Stimulated activated CD4-positive, alpha-beta T cell treated with anti-CD3 and anti-CD28 coated beads, Interleukin-1b, Interleukin-23, amount 100 ng/mL, for 1 hour (primary cell): ENCODE data around the gene OBSL1.

Experiments used
- DNase-seq, 2 donors: peaks; one replicate each; pipeline ENCODE4 v3.0.0-alpha.2; 2020; ENCODE audit warnings: low read depth in 2 of 2

The OBSL1 gene

GRCh38 chr2:219565130-219566080 lies 5.9 kb downstream of the OBSL1 start:
- DNase-seq, result no peak

- no peak for DNase-seq
These were observed 7.9 kb downstream of the OBSL1 start for GRCh38 chr2:219563271-219563928.

DNA sequence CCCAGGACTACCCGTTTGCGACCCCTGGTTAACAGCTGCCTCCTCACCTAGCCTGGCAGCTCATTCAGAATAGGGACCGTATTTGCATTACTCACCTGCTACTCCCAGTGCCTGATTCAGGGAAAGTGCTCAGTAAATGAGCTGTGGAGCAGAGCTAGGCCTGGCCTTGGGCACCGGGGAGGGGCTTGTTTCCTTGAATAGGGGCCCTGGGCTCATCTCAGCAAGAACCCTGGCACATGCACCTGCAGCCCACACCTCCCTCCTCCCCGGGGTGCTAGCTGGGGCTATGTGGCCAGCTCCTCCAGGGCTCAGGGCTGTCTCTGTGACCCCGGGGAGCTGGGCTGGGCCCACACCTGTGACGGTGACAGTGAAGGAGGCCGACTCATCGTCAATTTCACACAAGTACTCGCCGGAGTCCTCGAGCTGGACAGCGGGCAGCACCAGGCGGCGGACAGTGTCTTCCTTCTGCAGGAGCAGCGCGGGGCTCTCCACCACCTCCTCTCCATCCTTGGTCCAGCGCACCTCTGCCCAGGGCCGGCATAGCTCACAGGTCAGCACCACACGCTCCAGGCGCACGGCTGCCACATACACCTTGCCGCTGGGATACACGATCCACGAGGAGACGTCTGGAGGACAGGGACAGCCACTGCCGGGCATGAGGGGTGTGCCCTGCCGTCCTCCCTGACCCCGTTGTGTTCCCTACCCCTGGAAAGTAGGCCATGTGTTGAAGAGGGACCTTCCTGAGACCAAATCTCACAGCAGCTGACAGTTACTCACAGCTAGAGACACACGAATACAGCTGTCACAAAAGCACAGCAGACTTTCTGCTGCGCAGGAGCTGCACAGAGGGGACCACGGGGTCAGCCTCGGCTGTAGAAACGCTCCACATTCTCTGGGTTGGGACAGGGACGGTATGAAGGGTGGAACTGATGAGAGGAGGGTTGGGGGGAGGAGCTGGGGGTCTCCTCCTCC lies 9.0 kb downstream of the OBSL1 start:
- DNase-seq, result no peak

GRCh38 chr2:219561179-219562048 lies 9.9 kb downstream of the OBSL1 start:
- DNase-seq, result no peak

DNA sequence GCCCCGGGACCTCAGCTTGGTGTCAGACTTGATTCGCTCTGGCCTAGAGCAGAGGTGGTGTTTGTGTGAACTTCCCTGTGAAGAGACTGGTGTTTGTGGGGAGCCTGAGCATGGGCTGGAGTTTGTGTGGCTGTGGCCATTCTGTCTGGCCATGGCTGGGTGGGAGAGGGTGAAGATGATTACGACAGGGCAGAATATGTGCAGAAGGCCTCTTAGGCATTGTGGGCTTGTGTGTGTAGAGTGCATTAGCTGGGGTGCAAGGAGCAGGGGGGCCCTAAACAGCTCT lies 10.5 kb downstream of the OBSL1 start:
- DNase-seq, result no peak

DNA sequence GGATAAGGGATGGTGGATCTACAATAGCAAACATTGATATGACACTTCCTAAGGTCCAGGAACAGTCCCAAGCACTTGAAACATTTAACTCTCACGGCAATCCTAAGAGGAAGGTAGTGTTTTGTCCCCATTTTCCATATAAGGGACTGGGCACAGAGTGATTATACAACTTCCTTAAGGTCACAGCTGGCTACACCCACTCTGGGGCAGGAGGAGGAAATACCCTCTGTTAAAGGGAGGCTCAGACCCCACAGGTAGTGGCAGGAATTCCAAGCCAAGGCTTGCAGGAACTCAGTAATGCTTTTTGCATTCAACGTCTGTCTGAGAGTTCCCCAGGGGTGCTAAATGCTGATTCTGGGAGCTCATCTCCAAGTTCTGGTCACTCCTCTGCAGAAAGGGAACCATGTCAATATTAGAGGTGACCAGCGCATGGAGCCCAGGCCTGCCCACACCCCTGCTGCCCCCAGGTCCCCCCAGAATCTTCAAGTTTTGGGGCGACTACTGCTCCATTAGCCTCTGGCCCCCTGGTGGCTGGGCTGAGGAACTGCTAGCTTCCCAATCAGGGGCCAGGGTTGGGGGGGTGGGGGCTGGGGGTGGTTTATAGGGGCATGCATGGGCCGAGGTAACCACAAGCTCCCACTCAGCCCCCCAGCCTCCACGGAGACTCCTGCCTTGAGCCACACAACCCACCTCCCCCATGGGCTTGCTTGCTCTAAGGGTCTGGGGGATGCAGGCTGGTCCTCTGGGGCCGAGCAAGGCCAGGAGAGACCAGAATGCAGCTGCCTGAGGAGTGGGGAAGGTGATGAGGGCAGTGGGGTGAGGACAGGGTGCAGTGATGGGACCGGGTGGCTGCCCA lies 11.1 kb downstream of the OBSL1 start:
- no peak for DNase-seq

GRCh38 chr2:219559156-219559915 lies 12.0 kb downstream of the OBSL1 start:
- no peak for DNase-seq

DNA sequence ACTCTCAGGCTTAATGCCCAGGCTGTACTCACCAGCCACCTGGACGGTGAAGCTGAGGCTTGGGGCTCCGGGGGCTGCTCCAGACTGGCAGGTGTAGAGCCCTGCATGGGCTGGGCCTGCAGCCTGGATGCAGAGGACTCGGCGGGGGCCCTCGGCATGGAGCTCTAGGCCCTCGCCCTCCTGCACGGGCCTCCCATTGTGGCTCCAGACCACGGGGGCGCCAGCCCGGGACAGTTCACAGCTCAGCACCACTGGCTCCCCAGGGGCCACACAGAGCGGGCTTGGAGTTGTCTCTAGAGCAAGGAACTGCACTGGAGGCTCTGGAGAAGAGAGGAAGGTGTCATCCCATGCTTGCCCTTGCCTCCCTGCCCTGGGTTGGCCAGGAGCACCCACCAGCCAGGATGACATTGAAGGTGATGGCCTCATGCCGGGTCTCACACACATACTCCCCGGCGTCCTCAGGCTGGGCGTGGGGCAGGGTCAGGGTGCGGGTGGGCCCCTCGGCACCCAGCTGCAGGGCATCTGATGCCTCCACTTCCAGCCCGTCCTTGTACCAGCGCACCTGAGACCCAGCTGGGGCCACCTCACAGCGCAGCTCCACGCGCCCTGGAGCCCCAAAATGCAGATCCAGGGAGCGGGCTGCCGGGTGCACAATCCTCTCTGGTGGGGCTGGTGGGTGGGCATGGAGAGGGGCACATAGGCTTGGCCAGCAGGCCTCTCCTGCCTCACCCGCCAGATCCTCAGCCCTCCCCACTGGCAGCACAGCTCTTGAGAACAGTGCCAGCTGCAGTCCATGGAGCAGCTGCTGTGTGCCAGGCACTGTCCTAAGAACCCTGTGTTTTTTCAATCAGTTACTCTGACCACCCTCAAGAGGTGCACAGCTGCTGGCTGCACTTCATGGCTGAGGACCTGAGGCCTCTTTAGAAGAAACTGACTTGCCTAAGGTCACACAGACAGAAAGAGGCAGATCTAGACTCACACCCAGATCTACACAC lies 13.3 kb downstream of the OBSL1 start:
- DNase-seq, result no peak

DNA sequence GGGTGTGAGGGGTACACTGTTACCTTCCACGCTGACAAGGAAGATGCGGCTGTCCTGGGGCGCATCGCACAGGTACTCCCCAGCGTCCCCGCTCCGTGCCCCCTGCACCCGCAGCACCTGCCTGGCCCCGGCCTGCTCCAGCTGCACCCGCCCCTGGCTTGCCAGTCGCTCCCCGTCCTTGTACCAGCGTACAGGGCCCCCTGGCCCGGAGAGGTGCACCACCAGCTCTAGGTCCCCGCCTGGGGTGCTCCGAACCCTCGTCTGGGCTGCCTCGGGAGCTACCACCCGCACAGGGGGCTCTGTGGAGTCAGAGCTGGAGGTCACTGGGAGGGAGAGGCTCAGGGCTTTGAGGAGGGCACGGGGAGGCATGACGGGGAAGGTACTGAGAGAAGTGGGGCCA lies 14.0 kb downstream of the OBSL1 start:
- no peak for DNase-seq

- no peak for DNase-seq
These were observed 14.9 kb downstream of the OBSL1 start for GRCh38 chr2:219556413-219556812.

GRCh38 chr2:219555956-219556355 lies 15.4 kb downstream of the OBSL1 start:
- DNase-seq, result no peak

- DNase-seq, result no peak
These were observed 17.0 kb downstream of the OBSL1 start for GRCh38 chr2:219554350-219554749.

DNA sequence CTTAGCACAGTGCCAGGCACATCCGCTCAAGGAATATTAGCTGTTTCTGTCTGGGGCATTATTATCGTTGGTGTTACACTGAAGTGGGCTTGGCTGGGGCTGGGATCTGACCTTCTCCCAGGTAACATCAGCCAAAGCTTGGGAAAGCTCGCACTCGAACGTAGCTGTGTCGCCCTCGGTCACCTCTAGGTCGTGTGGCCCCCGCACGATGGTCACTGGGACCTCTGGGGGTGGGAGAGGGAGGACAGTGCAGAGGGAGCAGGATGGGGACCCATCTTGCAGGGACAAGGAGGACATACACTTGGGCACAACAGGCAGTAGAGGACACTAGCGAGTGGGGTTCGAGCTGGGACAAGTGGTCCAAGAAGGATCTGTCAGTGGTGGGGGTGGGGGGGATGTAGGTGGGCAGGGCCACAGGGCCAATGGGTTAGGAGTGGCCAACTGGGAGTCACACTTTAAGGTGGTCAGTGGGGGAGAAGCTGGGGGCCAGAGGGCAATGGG lies 17.8 kb downstream of the OBSL1 start:
- DNase-seq, result no peak

- DNase-seq, result no peak
These were observed 18.2 kb downstream of the OBSL1 start for GRCh38 chr2:219553168-219553417.

GRCh38 chr2:219552382-219553167 lies 18.8 kb downstream of the OBSL1 start:
- DNase-seq, result peak; percentile 48 to 70

- DNase-seq, result no peak
These were observed 19.6 kb downstream of the OBSL1 start for GRCh38 chr2:219551441-219552381.
